ENCODE results near the gene CLEC18B.
"Not testable (repeated sequence)": the region's sequence is repeated elsewhere in the genome, so short reads cannot be mapped to it uniquely, and the experiment has no call there.

The CLEC18B gene

DNA sequence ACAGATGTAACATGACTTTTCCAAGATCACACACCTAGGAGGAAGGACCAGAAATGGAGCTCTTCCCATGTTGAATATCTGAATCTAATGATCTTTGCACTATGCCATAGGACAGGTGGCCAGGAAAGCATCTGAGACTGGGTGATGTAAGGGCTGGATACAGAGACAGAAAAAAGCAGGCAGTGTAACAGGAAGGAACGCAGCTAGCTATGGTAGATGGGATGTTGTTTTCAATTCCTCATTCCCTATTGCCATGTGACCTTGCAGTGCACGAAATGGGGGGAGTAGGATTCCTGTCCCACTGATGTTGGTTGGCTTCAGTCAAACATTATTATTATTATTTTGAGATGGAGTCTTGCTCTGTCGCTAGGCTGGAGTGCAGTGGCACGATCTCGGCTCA, 48.9 kb downstream of the CLEC18B start:
- Histone ChIP-seq H3K9me3 (ENCODE audit: insufficient read depth, low read length) (no peaks in the 10 kb centered on the region), H3K27me3 (ENCODE audit: low read length) (no peaks in the 10 kb centered on the region), H3K79me2 (ENCODE audit: insufficient read depth, low read length) (peaks cover 5% of the 10 kb centered on the region), H3K9me2 (replicated peaks; ENCODE audit: insufficient read depth, low read length) (no peaks in the 10 kb centered on the region), H3K36me3 (ENCODE audit: low read length) (no peaks in the 10 kb centered on the region), H4K20me1 (ENCODE audit: low read depth, low read length) (no peaks in the 10 kb centered on the region), H3K4me3 (ENCODE audit: insufficient read depth, low read length, poor library complexity, severe bottlenecking) (no peak overlapping the region), H2AFZ (ENCODE audit: low read depth, low read length, severe bottlenecking) (no peak overlapping the region), H3K4me2 (ENCODE audit: low read depth, low read length, poor library complexity, severe bottlenecking) (no peak overlapping the region), H3K27ac (ENCODE audit: low read depth, low read length) (no peak overlapping the region), H3K9ac (ENCODE audit: low read length) (no peak overlapping the region), H3F3A (ENCODE audit: insufficient read depth) (no peaks in the 10 kb centered on the region)
- TF ChIP-seq EZH2phosphoT487 (conservative IDR thresholded peaks at IDR 0.05; ENCODE audit: low read length) = no peak
- TF ChIP-seq, protein P1, sequence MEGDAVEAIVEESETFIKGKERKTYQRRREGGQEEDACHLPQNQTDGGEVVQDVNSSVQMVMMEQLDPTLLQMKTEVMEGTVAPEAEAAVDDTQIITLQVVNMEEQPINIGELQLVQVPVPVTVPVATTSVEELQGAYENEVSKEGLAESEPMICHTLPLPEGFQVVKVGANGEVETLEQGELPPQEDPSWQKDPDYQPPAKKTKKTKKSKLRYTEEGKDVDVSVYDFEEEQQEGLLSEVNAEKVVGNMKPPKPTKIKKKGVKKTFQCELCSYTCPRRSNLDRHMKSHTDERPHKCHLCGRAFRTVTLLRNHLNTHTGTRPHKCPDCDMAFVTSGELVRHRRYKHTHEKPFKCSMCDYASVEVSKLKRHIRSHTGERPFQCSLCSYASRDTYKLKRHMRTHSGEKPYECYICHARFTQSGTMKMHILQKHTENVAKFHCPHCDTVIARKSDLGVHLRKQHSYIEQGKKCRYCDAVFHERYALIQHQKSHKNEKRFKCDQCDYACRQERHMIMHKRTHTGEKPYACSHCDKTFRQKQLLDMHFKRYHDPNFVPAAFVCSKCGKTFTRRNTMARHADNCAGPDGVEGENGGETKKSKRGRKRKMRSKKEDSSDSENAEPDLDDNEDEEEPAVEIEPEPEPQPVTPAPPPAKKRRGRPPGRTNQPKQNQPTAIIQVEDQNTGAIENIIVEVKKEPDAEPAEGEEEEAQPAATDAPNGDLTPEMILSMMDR (IDR thresholded peaks at IDR 0.05; ENCODE audit: insufficient read depth, low read length, poor library complexity, severe bottlenecking) = no peak

DNA sequence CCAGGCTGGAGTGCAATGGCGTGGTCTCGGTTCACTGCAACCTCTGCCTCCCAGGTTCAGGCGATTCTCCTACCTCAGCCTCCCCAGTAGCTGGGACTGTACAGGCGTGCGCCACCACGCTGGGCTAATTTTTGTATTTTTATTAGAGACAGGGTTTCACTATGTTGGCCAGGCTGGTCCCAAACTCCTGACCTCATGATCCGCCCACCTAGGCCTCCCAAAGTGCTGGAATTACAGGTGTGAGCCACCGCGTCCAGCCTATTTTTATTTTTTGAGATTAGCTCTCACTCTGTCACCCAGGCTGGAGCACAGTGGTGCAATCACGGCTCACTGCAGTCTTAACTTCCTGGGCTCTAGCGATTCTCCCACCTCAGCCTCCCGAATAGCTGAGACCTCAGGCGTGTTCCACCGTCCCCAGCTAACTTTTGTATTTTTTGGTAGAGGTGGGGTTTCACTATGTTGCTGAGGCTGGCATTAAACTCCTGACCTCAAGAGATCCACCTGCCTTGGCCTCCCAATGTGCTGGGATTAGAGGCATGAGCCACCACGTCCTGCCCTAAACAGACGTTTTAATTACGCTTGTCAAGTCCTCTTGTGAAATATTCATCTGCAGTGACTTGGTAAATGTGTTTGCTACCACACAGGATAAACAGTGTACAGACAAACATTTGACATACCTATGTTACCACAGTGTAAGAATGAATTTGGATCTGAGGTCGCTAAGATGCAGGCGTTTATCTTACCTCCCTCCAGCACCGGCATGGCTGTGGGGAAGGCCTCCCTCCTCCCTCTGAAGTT, 50.7 kb downstream of the CLEC18B start:
- not testable (repeated sequence) for H3F3A ChIP-seq (ENCODE audit: insufficient read depth); H2AFZ ChIP-seq (ENCODE audit: low read depth, low read length, severe bottlenecking); H4K20me1 ChIP-seq (ENCODE audit: low read depth, low read length); H3K9me2 ChIP-seq (replicated peaks; ENCODE audit: insufficient read depth, low read length); H3K27me3 ChIP-seq (ENCODE audit: low read length); H3K9me3 ChIP-seq (ENCODE audit: insufficient read depth, low read length); H3K9ac ChIP-seq (ENCODE audit: low read length); H3K27ac ChIP-seq (ENCODE audit: low read depth, low read length); H3K36me3 ChIP-seq (ENCODE audit: low read length); H3K4me2 ChIP-seq (ENCODE audit: low read depth, low read length, poor library complexity, severe bottlenecking); H3K4me3 ChIP-seq (ENCODE audit: insufficient read depth, low read length, poor library complexity, severe bottlenecking)
- peaks cover 20% of the 10 kb centered on the region for H3K79me2 ChIP-seq (ENCODE audit: insufficient read depth, low read length)

DNA sequence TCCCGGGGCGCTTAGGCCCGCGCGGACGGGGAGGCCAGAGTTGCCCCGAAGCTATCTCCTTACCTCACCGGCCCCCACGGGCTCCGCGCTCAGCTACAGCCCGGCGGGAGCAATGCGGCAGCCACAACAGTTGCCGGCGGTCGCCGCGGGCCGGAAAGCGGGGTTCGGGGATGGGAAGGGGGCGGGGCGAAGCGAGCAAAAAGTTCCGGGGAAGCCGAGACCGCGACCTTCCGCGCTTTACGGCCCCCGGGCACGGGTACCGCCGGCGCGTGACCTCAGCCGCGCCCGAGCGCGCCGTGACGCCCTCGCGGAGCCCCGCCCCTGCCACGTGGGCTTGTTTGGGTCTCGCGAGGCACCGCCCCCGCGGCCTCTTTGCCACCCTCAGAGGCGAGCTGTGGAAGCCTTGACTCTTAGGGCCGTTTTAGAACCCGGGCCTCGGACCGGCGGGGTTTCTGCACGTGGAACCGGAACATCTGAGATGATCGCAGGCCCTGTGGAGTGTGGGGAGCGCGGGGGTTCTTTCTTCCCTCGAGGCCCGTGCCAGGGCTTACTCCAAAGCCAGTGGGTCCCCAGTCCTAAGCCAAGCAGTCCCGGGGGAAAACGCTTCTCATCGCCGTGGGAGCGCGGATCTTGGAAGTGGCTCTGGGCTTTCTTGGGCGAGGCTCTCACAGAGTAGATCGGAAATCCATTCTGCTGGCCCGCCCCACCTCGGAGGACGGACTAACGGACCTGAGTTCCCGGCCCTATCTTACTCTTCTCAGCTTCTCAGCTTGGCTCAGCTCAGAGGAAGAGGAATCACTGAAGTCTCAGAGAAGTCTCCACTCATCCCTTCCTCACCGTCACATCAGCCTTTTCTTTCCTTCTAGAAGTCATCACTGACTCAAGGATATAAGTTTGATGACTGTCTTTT, 53.0 kb downstream of the CLEC18B start:
- not testable (repeated sequence) for H3K27me3 ChIP-seq (ENCODE audit: low read length); H3K9me3 ChIP-seq (ENCODE audit: insufficient read depth, low read length); H3K36me3 ChIP-seq (ENCODE audit: low read length); H3F3A ChIP-seq (ENCODE audit: insufficient read depth); H3K9me2 ChIP-seq (replicated peaks; ENCODE audit: insufficient read depth, low read length); H4K20me1 ChIP-seq (ENCODE audit: low read depth, low read length); H3K27ac ChIP-seq (ENCODE audit: low read depth, low read length)
- H3K9ac ChIP-seq (ENCODE audit: low read length) = peak overlapping the region; percentile 72
- H3K79me2 ChIP-seq (ENCODE audit: insufficient read depth, low read length) = peaks cover 35% of the 10 kb centered on the region
- H3K4me3 ChIP-seq (ENCODE audit: insufficient read depth, low read length, poor library complexity, severe bottlenecking) = peak overlapping the region; percentile 76
- H2AFZ ChIP-seq (ENCODE audit: low read depth, low read length, severe bottlenecking) = peak overlapping the region; percentile 80
- H3K4me2 ChIP-seq (ENCODE audit: low read depth, low read length, poor library complexity, severe bottlenecking) = peak overlapping the region; percentile 62

DNA sequence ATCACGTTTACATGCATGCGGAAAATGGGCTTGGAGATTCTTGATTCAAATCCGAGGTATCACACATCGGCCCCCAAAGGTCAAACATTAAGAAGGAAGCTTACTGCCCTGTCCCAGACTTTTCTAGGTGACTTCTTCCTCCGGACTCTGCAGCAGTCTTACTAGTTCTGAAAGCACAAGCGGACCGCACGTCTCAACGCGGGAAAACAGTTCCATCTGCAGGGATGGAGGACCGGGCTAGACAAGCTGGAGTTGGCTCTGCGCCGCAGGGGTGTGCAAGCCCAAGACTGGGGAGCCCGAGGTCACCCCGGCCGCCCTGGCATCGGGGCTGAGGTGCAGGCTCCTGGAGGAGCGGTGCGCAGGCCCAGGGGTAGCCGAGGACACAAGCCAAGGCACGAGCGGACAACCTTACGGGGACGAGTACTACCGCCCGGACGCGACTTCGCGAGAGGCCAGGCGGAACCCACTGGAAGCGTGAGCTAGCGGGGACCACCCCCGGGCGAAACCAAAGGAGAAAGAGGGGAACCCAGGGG, 53.7 kb downstream of the CLEC18B start:
- H3K27me3 ChIP-seq (ENCODE audit: low read length); H3K27ac ChIP-seq (ENCODE audit: low read depth, low read length); H3K9me2 ChIP-seq (replicated peaks; ENCODE audit: insufficient read depth, low read length); H4K20me1 ChIP-seq (ENCODE audit: low read depth, low read length); H3K36me3 ChIP-seq (ENCODE audit: low read length); H3K9me3 ChIP-seq (ENCODE audit: insufficient read depth, low read length); H3F3A ChIP-seq (ENCODE audit: insufficient read depth): not testable (repeated sequence)
- Histone ChIP-seq H3K79me2 (ENCODE audit: insufficient read depth, low read length) (peaks cover 39% of the 10 kb centered on the region), H3K9ac (ENCODE audit: low read length) (peak overlapping the region; percentile 72), H3K4me3 (ENCODE audit: insufficient read depth, low read length, poor library complexity, severe bottlenecking) (peak overlapping the region; percentile 76), H2AFZ (ENCODE audit: low read depth, low read length, severe bottlenecking) (peak overlapping the region; percentile 49), H3K4me2 (ENCODE audit: low read depth, low read length, poor library complexity, severe bottlenecking) (peak overlapping the region; percentile 62)

DNA sequence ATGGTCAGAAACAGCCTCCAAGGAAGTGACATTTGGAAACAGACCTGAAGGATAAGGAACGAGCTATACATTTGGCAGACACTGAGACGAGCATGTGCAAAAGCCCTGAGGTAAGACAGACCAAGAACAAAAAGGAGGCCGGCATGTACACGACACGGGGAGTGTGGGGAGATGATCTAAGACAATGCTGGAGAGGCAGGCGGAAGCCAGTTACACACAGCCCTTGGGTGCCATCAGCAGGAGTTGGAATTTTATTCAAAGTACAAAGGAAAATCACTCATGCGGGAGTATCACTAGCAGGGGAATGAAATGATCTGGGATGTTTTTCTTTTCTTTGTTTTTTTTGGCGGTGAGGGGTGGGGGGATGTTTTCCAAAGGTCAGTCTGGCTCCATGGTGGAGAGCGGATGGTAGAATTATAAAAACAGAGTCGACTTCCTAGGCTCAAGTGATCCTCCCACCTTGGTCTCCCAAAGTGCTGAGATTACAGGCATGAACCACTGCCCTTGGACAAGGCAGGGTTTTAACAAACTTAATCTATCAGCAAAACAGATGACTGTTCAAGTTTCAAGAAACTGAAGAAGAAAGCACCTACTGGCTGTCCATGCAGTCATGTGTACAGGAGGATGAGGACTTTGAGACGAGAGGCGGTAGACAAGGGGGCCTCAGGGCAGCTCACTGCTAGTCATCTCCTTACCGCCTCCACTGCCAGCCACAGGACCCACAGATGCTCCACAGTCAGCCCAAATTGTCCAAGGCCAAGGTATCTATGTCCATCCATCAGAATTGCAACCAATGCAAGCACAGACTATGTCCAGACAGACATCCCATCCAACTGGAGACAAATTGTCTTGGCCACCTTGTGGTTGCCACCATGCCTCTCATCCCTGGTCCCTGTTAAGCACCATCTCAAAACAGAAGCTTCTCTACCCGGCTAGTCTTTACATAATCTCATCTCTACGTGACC, 59.4 kb downstream of the CLEC18B start:
- not testable (repeated sequence) for H3K9me2 ChIP-seq (replicated peaks; ENCODE audit: insufficient read depth, low read length); H3K27me3 ChIP-seq (ENCODE audit: low read length); H4K20me1 ChIP-seq (ENCODE audit: low read depth, low read length); H3K9ac ChIP-seq (ENCODE audit: low read length); H2AFZ ChIP-seq (ENCODE audit: low read depth, low read length, severe bottlenecking); H3F3A ChIP-seq (ENCODE audit: insufficient read depth); H3K9me3 ChIP-seq (ENCODE audit: insufficient read depth, low read length); H3K36me3 ChIP-seq (ENCODE audit: low read length); H3K27ac ChIP-seq (ENCODE audit: low read depth, low read length); H3K4me3 ChIP-seq (ENCODE audit: insufficient read depth, low read length, poor library complexity, severe bottlenecking); H3K4me2 ChIP-seq (ENCODE audit: low read depth, low read length, poor library complexity, severe bottlenecking)
- peaks cover 30% of the 10 kb centered on the region for H3K79me2 ChIP-seq (ENCODE audit: insufficient read depth, low read length)
